GM21515 (cell line): ENCODE data around the gene FAM181B.
"Not testable (repeated sequence)": the region's sequence is repeated elsewhere in the genome, so short reads cannot be mapped to it uniquely, and the experiment has no call there.

Experiments used
- ATAC-seq: cut with Tn5 transposase; IDR thresholded peaks from one replicate; pipeline ENCODE4 v1.9.1; 2021; ENCODE audit not compliant: unreplicated experiment

The FAM181B gene

GRCh38 chr11:82732734-82733443 is 775 bp downstream of the FAM181B start:
- no peak for ATAC-seq

- ATAC-seq = no peak
Observed at GRCh38 chr11:82732348-82732733, 1.3 kb downstream of the FAM181B start.

GRCh38 chr11:82731691-82732277 is 1.9 kb downstream of the FAM181B start:
- ATAC-seq = no peak

DNA sequence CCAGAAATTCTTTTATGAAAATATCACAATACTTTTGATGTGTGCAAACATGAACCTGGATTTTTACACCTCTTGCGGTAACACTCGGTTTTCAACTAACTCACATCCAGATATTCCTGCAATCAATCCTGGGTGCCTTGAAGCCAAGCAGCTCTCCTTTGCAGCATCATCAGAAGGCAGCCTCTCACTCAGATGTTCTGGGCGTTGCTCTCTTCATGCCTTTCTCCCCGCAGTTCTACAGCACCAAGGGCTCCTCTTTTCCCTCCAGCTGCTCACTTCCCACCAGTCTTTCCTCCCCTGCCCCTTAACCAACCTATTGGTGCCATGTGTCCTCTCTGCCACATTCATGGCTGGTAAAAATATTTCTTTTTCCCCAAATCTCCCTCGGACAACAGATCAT is 2.9 kb downstream of the FAM181B start:
- no peak for ATAC-seq

GRCh38 chr11:82730286-82730685 is 3.4 kb downstream of the FAM181B start:
- ATAC-seq = no peak

DNA sequence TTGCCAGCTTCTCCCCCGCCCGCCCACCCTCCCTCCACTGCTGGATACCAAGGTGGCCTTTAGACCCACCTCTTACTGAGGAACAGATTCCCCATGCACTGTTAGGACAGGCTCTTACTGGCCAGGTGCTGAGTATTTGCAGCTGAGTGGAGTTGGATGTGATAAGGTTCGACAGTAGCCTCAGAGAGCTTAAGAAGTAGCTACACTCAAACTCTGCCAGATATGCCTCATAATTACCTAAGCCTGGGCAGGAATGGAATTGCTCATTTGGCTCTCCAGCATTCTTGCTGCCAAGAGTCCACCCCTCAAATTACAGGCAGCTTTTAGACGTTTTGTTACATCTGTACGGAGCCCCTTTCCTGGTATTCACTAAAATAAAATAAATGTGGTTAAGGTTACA is 9.6 kb downstream of the FAM181B start:
- no peak for ATAC-seq

GRCh38 chr11:82722231-82722630 is 11.4 kb downstream of the FAM181B start:
- ATAC-seq = no peak

DNA sequence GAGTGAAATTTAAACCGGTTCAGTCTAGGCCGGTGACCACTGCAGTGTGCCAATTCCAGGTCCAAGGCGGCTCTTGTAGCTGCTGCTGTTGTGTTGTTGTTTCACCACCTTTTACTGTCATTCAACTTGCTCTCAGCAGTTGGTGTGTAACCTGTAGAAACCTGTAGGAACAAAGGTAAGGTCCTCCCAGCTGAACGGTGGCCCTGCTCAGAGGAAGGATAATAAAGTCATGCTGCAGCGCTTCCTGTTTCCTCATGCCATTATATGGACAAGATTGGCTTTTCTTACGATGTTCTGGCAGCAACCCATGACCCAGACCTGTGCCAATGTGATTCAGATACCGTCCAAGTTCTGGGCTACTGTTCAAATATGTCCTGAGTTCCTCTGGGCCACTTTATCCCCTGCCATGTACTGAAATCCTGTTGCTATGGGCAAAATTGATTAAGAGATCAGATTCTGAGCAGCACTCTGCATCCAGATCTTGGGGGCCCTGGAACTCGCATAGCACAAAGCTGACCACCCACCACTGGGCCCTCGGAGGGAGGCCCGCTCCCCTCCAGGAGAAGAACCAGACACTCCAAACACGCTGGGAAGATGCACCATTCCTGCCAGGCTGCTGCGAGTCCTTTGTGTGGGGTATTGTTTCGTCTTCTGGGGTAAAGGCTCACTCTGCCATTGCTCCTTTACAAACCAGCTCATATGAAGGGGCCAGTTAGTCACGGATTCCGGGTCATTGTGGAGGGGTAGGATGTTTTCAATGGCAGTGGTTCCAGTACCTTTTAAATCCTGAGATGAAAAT is 13.2 kb downstream of the FAM181B start:
- no peak for ATAC-seq

DNA sequence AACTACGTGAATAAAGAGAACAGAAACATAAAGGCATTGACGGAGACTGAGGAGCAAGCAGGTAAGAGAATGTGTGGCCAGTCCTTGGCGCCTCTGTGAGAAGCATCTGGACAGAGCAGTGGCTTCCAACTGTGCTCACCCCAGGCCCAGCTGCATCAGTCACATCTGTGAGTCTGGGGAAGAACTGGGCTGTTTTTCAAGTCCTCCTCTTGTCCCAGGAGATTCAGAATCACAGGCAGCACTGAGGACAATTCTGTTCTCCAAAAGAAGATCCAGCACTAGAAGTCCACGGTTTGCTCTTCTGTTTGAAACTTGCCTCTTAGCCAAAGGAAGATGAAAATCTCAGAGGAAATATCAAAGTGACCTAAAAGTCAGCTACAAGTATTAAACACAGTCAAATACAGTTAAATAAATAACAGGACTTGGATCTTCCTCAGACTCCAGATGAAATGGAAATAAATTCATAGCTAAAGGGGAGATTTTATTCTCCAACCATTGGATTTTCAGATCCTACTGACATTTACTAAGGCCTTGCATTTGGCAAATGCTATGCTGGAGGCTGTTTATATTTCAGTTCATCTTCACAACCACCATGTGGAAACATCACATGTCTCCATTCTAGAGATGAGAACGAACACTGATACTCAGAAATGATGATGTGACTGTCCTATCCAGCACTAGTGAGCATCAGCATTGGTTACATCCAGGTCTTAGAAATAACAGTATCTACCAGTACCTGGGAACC is 14.1 kb downstream of the FAM181B start:
- ATAC-seq = no peak

DNA sequence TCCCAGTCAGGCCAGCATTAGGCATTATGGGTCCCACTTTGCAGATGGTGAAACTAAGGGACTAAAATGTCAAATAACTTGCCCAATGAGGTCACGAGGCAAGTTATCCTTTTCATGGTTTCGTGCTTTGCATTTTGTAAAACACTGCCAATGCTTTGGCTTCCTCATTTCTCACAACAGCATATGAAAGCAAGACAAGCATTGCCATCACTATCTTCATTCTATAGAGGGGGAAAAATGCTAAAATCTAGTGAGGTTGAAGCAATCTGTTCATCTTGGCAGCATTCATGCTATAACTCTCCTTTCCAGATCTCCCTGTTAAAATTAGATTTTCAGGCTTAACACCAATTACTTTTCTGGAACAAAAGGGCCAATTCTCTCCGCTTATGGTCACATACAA is 14.8 kb downstream of the FAM181B start:
- ATAC-seq = no peak

GRCh38 chr11:82718307-82718706 is 15.4 kb downstream of the FAM181B start:
- no peak for ATAC-seq

DNA sequence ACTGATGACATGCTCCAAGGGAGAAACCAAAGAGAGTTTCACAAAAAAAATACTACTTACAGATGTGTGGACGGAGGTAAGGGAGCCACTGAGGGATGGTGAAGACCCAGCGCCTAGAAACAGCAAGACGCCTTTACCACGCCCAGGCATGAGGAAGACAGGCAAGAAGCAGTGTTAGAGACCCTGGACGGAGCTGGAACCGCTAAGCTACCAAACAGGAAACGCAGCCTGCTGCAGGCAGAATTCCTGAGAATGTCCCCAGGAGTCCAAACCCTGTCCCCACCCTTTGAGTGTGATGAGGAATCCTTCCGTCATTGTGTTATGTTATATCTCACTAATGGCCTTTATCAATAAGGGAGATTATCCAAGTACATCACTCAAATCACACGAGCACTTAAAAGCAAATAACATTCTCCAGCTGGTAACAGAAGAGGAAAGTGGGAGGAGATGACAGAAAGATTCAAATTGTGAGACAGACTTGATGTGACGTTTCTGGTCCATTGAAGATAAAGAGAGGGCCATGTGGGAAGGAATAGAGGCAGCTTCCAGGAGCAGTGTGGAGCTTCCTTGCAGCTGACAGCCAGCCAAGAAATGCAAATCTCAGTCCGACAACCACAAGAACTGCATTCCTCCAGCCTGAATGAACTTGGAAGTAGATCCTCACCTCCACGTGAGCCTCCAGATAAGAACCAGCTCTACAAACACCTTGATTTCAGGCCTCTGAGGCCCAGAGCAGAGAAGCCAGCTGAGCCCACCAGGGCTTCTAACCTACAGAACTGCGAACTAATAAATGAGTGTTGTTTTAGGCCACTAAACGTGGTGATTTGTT is 19.1 kb downstream of the FAM181B start:
- no peak for ATAC-seq

DNA sequence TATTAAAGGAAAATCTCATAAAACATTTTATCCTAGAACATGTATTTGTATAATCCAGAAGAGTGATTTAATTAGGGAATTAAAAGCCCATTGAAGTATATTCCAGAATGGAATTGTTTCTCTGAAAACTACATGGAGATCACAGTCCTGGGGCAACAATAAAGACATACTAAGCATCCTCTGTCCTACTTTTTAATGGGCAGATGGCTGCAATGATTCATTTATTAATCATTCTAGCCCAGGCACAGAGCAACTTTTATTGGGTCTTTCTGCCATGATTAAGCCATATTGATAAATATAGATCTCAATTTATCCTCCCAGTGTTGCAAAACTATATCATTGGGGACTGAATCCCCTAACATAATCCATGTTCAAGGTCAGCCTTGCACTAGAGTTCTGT is 22.0 kb downstream of the FAM181B start:
- no peak for ATAC-seq

- no peak for ATAC-seq
Observed at GRCh38 chr11:82703796-82704195, 29.9 kb downstream of the FAM181B start.

GRCh38 chr11:82703226-82703625 is 30.4 kb downstream of the FAM181B start:
- ATAC-seq = no peak

DNA sequence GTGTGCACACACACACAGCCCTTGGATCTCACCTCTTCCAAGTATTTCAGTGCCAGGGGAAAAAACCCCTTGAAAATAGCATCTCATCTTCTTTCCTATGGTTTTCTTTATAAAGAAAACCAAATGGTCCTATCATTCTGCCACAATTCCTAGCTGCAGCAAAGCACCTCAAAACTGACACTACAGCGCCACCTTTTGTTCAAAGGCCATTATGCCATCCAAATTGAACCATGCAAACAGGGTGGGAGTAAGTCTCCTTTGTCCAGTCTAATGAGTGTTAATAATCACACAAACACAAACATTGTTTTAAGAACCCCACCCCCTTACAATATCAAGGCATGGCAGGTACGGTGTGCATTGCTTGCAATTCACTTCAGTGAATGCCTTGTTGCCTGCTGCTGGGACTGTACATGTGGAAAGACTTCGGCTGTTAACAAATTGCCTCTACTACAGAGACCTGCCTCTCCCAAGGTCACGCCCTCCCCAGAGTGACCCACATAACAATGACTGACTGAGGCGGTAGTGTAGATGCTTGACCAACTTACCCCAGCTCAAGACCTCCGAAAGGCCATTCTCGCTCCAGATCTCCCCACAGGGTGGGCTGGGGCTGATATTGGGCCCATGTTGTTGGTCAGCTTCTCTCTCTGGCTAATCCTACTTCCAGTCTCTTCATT is 31.7 kb downstream of the FAM181B start:
- peak; percentile 60 for ATAC-seq

DNA sequence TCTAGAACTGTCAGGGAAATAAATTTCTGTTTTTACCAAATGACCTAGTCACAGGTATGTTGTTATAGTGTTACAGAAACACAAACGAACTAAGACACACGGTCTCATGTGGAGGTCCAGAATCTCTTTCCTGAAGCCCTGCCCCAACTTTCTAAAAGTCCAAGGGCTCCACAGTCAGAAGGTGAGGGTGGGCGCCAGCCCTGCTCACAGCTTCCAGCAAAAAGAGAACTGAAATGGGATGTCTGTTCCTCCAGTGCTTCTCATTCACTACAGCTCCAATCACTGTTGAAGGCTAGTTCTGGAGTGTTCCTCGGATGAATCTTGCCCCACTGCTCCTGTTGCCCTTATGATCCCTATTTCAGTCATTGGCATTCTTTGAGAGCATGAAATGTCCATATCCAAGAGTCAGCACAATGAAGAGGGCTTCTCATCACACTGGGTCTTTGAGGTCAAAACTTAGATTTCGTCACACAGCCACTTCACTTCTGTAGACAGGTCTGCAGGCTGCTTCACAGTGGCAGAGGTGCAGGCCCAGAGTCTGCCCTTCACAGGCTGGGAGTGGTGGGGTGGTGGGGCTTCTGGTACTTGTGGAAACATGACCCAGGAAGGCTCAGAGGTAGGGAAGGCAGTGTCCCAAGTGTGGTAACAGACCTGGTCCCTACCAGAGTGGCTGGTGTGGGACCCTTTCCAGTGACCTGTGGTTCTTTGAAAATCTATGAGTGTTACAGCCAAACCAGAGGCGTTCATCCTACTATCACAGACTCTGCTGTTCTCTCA is 34.9 kb downstream of the FAM181B start:
- no peak for ATAC-seq

GRCh38 chr11:82692981-82693380 is 40.7 kb downstream of the FAM181B start:
- no peak for ATAC-seq

DNA sequence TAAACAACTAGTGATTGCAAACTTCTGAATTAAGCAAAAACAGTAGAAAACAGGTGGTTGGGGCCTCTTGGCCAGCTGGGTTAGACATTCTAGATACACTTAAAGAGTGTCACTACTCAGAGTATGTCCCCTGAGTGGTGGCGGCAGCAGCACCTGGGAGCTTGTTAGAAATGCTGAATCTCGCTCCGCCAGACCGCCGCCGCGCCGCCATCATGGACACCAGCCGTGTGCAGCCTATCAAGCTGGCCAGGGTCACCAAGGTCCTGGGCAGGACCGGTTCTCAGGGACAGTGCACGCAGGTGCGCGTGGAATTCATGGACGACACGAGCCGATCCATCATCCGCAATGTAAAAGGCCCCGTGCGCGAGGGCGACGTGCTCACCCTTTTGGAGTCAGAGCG is 44.3 kb downstream of the FAM181B start:
- not testable (repeated sequence) for ATAC-seq
